GM18507 (cell line): Measurements from ENCODE around the gene DYSF.

ENCODE experiments used
- DNase-seq: peaks from one replicate; pipeline ENCODE4 v3.0.0; 2011; ENCODE audit warnings: low read depth; ENCODE audit not compliant: insufficient read length; ENCODE audit errors: extremely low spot score
- FAIRE-seq: peaks from 2 replicates; lab custom pipeline; 2011; peaks lifted over from hg19 to GRCh38; lab: Jason Lieb, UNC

The DYSF gene

GRCh38 chr2:71587509-71588073, 134.2 kb downstream of the DYSF start:
- FAIRE-seq (no peak), DNase-seq (no peak)

- DNase-seq: no peak
- FAIRE-seq: no peak
Measured at GRCh38 chr2:71588497-71589170, 135.3 kb downstream of the DYSF start.

- DNase-seq: no peak
- no peak for FAIRE-seq
Measured at GRCh38 chr2:71589763-71590162, 136.4 kb downstream of the DYSF start.

GRCh38 chr2:71591044-71591443, 137.7 kb downstream of the DYSF start:
- no peak for DNase-seq
- no peak for FAIRE-seq

- FAIRE-seq (no peak), DNase-seq (no peak)
Measured at GRCh38 chr2:71592181-71592711, 138.9 kb downstream of the DYSF start.

GRCh38 chr2:71595569-71595968, 142.2 kb downstream of the DYSF start:
- DNase-seq (no peak), FAIRE-seq (no peak)

- DNase-seq: no peak
- FAIRE-seq: no peak
Measured at GRCh38 chr2:71596011-71596410, 142.7 kb downstream of the DYSF start.

GRCh38 chr2:71597756-71598155, 144.4 kb downstream of the DYSF start:
- FAIRE-seq (no peak), DNase-seq (no peak)

- no peak for FAIRE-seq
- no peak for DNase-seq
Measured at GRCh38 chr2:71598526-71598925, 145.2 kb downstream of the DYSF start.

- DNase-seq (no peak), FAIRE-seq (no peak)
Measured at GRCh38 chr2:71599038-71599437, 145.7 kb downstream of the DYSF start.

- FAIRE-seq: no peak
- no peak for DNase-seq
Measured at GRCh38 chr2:71599646-71600236, 146.4 kb downstream of the DYSF start.

- no peak for DNase-seq
- no peak for FAIRE-seq
Measured at GRCh38 chr2:71600555-71600954, 147.2 kb downstream of the DYSF start.

- FAIRE-seq (no peak), DNase-seq (no peak)
Measured at GRCh38 chr2:71601136-71602114, 148.1 kb downstream of the DYSF start.

- FAIRE-seq: no peak
- DNase-seq: no peak
Measured at GRCh38 chr2:71602115-71602495, 148.7 kb downstream of the DYSF start.

- DNase-seq (no peak), FAIRE-seq (no peak)
Measured at GRCh38 chr2:71602581-71602980, 149.2 kb downstream of the DYSF start.

- FAIRE-seq: no peak
- no peak for DNase-seq
Measured at GRCh38 chr2:71603311-71603811, 150.0 kb downstream of the DYSF start.

GRCh38 chr2:71603851-71604725, 150.7 kb downstream of the DYSF start:
- FAIRE-seq (no peak), DNase-seq (no peak)

- DNase-seq (no peak), FAIRE-seq (no peak)
Measured at GRCh38 chr2:71604726-71605120, 151.4 kb downstream of the DYSF start.

GRCh38 chr2:71605173-71605641, 151.8 kb downstream of the DYSF start:
- DNase-seq (no peak), FAIRE-seq (no peak)
